GM23338 (cell line): ENCODE data around the gene TADA2A. TPM values are rescaled to one million over a fixed set of nuclear protein-coding genes. Genes with fewer than 3 reads are reported as not detected.

Experiments
- ATAC-seq: fragments of 200-7000 bp; cut with Tn5 transposase; 3 replicates; pipeline ENCODE4 v1.9.1; 2020
- DNase-seq: peaks from one replicate; pipeline ENCODE4 v3.0.0-alpha.2; 2015; ENCODE audit warnings: low spot score
- H2AFZ ChIP-seq: fragments of 200-600 bp; sonication (generic); 2 replicates; pipeline ENCODE4 v1.8.0; 2016; ENCODE audit warnings: antibody characterized with exemption, mild to moderate bottlenecking, moderate library complexity
- H3F3A ChIP-seq: fragments of 200-600 bp; sonication (generic); replicated peaks from 2 replicates; pipeline ENCODE4 v1.8.0; 2017; ENCODE audit warnings: antibody characterized with exemption, mixed run types, low read depth
- H3K27ac ChIP-seq: fragments of 200-600 bp; sonication (generic); 2 replicates; pipeline ENCODE4 v1.6.1; 2016; ENCODE audit warnings: low read depth
- H3K27me3 ChIP-seq: fragments of 200-600 bp; sonication (generic); 2 replicates; pipeline ENCODE4 v1.8.0; 2016; ENCODE audit warnings: mild to moderate bottlenecking, mixed run types, moderate library complexity; ENCODE audit not compliant: insufficient read depth
- H3K36me3 ChIP-seq: fragments of 200-600 bp; sonication (generic); 2 replicates; pipeline ENCODE4 v1.8.0; 2016; ENCODE audit warnings: mild to moderate bottlenecking; ENCODE audit not compliant: insufficient read depth
- H3K4me1 ChIP-seq: fragments of 200-600 bp; sonication (generic); 2 replicates; pipeline ENCODE4 v1.8.0; 2016; ENCODE audit warnings: mild to moderate bottlenecking, moderate library complexity; ENCODE audit not compliant: insufficient read depth
- H3K4me2 ChIP-seq: fragments of 200-600 bp; sonication (generic); 2 replicates; pipeline ENCODE4 v1.7.1; 2017; ENCODE audit warnings: mixed run types
- H3K4me3 ChIP-seq: fragments of 200-600 bp; sonication (generic); 2 replicates; pipeline ENCODE4 v1.6.1; 2016; ENCODE audit warnings: mixed run types
- H3K79me2 ChIP-seq: fragments of 200-600 bp; sonication (generic); replicated peaks from 2 replicates; pipeline ENCODE4 v1.8.0; 2017; ENCODE audit warnings: mild to moderate bottlenecking; ENCODE audit not compliant: insufficient read depth
- H3K9me2 ChIP-seq: fragments of 200-600 bp; sonication (generic); 2 replicates; pipeline ENCODE4 v1.8.0; 2017; ENCODE audit not compliant: insufficient read depth
- H4K20me1 ChIP-seq: fragments of 200-600 bp; sonication (generic); replicated peaks from 2 replicates; pipeline ENCODE4 v1.8.0; 2017; ENCODE audit warnings: mild to moderate bottlenecking; ENCODE audit not compliant: insufficient read depth
- H3K27ac Mint-ChIP-seq: 2 replicates; pipeline ENCODE4 v1.8.0; 2020; ENCODE audit warnings: inconsistent platforms, mild to moderate bottlenecking, moderate library complexity, mixed read lengths
- H3K27me3 Mint-ChIP-seq: 3 replicates; pipeline ENCODE4 v1.8.0; 2022; ENCODE audit warnings: low read depth, mild to moderate bottlenecking, moderate library complexity, mixed read lengths, inconsistent platforms; ENCODE audit not compliant: insufficient read depth, poor library complexity
- H3K36me3 Mint-ChIP-seq: 3 replicates; pipeline ENCODE4 v1.8.0; 2021; ENCODE audit warnings: low read depth, mild to moderate bottlenecking, inconsistent platforms, moderate library complexity, mixed read lengths
- H3K4me1 Mint-ChIP-seq: 3 replicates; pipeline ENCODE4 v1.8.0; 2020; ENCODE audit warnings: mild to moderate bottlenecking, inconsistent platforms, mixed read lengths
- H3K4me3 Mint-ChIP-seq: 3 replicates; pipeline ENCODE4 v1.8.0; 2021; ENCODE audit warnings: moderate library complexity, mild to moderate bottlenecking, inconsistent platforms, mixed read lengths
- H3K9me3 Mint-ChIP-seq: 3 replicates; pipeline ENCODE4 v1.8.0; 2020; ENCODE audit warnings: moderate library complexity, mild to moderate bottlenecking, inconsistent platforms, mixed read lengths
- CREB1 ChIP-seq: fragments of 250-450 bp; sonication (Bioruptor Pico); IDR thresholded peaks from 2 replicates; pipeline ENCODE4 v1.5.0; 2020; ENCODE audit warnings: low read depth, mild to moderate bottlenecking, moderate library complexity
- ETS1 ChIP-seq: IDR thresholded peaks from 2 replicates; pipeline ENCODE4 v1.6.1; 2016; ENCODE audit warnings: antibody characterized with exemption
- EZH2 ChIP-seq: fragments of 200-600 bp; sonication (generic); IDR thresholded peaks from one replicate; pipeline ENCODE4 v1.8.0; 2017; ENCODE audit warnings: antibody characterized with exemption, mild to moderate bottlenecking, low read depth; ENCODE audit not compliant: unreplicated experiment
- EZH2phosphoT487 ChIP-seq: fragments of 200-600 bp; sonication (generic); IDR thresholded peaks from one replicate; pipeline ENCODE4 v1.8.1; 2018; ENCODE audit warnings: antibody characterized with exemption; ENCODE audit not compliant: unreplicated experiment
- JUNB ChIP-seq: IDR thresholded peaks from one replicate; pipeline ENCODE4 v1.6.1; 2016; ENCODE audit warnings: antibody characterized with exemption; ENCODE audit not compliant: unreplicated experiment
- NANOG ChIP-seq: IDR thresholded peaks from 2 replicates; pipeline ENCODE4 v1.6.1; 2016; ENCODE audit warnings: antibody characterized with exemption, borderline replicate concordance
- POLR2AphosphoS5 ChIP-seq: IDR thresholded peaks from 2 replicates; pipeline ENCODE4 v1.6.1; 2016; ENCODE audit warnings: antibody characterized with exemption, low read depth
- REST ChIP-seq: IDR thresholded peaks from one replicate; pipeline ENCODE4 v1.6.1; 2018; ENCODE audit warnings: antibody characterized with exemption; ENCODE audit not compliant: unreplicated experiment
- STAT1 ChIP-seq: IDR thresholded peaks from one replicate; pipeline ENCODE4 v1.6.1; 2016; ENCODE audit warnings: antibody characterized with exemption; ENCODE audit not compliant: unreplicated experiment
- ZNF114 ChIP-seq: fragments of 250-450 bp; sonication (Bioruptor Pico); IDR thresholded peaks from 2 replicates; pipeline ENCODE4 v1.5.0; 2020; ENCODE audit warnings: mild to moderate bottlenecking, moderate library complexity
- polyA plus RNA-seq: library from polyadenylated mRNA; unstranded; fragments of >200 nt; fragmentation: Nextera tagmentation; extraction: Ambion mirVana; gene quantifications from 2 replicates; pipeline ENCODE4 v1.2.1, GENCODE V29; 2016
- total RNA-seq: library from RNA; depleted of rRNA; stranded (reverse); fragments of >200 nt; shearing (Covaris generic); gene quantifications from 2 replicates; pipeline ENCODE4 v1.2.3, GENCODE V29; 2014
- TF ChIP-seq, protein P1 (sequence below), 2 experiments: fragments of 200-600 bp in 1 of 2; sonication (generic) in 1 of 2; conservative IDR thresholded peaks; 2 replicates each; pipeline versions ENCODE4 v1.5.1 to v1.6.1; 2016 to 2017; ENCODE audit warnings: antibody characterized with exemption in 2 of 2, low read depth in 2 of 2, mild to moderate bottlenecking in 2 of 2, moderate library complexity in 1 of 2

Gene TADA2A
- total and polyA plus RNA-seq, 2 experiments from 2014 or later: 14.5 to 17.1 TPM

DNA sequence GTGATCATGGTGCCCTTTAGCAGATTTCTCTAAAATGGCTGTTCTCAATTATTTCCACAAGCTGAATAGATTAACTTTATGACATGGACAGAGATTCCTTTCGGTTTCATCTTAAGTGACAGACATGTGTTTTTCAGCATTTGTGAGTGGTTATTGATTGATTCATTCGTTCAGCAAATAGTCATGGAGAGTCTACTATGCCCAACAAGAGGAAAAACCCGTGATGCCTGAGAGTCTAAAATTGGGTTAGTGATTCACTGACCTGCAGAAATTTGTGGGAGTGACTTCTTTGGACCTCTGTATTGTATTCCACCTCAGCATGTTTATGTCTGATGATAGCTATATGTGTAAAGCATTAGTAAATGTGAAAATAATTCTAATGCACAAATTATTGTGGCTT lies 55.0 kb downstream of the TADA2A start:
- no peaks in the 10 kb centered on the region for H3K27me3 ChIP-seq
- H3K4me3 ChIP-seq: no peak overlapping the region
- H2AFZ ChIP-seq: no peak overlapping the region
- ATAC-seq (no peak), DNase-seq (no peak)
- no peaks in the 10 kb centered on the region for H4K20me1 ChIP-seq
- no peaks in the 10 kb centered on the region for H3K27me3 Mint-ChIP-seq
- H3K4me1 Mint-ChIP-seq: no peaks in the 10 kb centered on the region
- no peak overlapping the region for H3K4me3 Mint-ChIP-seq
- no peaks in the 10 kb centered on the region for H3K9me2 ChIP-seq
- H3K27ac Mint-ChIP-seq: no peak overlapping the region
- H3K36me3 ChIP-seq: no peaks in the 10 kb centered on the region; the same call in 1 of the 2 replicates
- H3K4me1 ChIP-seq: no peaks in the 10 kb centered on the region
- H3K9me3 Mint-ChIP-seq: no peaks in the 10 kb centered on the region
- H3K36me3 Mint-ChIP-seq: peaks cover 27% of the 10 kb centered on the region; the same call in 2 of the 3 replicates
- no peak overlapping the region for H3K4me2 ChIP-seq
- no peaks in the 10 kb centered on the region for H3F3A ChIP-seq
- no peak overlapping the region for H3K27ac ChIP-seq
- no peak for TF ChIP-seq ETS1
- no peak for TF ChIP-seq EZH2
- no peak for TF ChIP-seq ZNF114 (CRISPR knock-in tag)
- TF ChIP-seq CREB1: no peak
- TF ChIP-seq, protein P1, sequence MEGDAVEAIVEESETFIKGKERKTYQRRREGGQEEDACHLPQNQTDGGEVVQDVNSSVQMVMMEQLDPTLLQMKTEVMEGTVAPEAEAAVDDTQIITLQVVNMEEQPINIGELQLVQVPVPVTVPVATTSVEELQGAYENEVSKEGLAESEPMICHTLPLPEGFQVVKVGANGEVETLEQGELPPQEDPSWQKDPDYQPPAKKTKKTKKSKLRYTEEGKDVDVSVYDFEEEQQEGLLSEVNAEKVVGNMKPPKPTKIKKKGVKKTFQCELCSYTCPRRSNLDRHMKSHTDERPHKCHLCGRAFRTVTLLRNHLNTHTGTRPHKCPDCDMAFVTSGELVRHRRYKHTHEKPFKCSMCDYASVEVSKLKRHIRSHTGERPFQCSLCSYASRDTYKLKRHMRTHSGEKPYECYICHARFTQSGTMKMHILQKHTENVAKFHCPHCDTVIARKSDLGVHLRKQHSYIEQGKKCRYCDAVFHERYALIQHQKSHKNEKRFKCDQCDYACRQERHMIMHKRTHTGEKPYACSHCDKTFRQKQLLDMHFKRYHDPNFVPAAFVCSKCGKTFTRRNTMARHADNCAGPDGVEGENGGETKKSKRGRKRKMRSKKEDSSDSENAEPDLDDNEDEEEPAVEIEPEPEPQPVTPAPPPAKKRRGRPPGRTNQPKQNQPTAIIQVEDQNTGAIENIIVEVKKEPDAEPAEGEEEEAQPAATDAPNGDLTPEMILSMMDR (conservative IDR thresholded peaks at IDR 0.05; ENCODE audit: low read depth in 2 of 2): no peak
- TF ChIP-seq POLR2AphosphoS5: no peak
- TF ChIP-seq EZH2phosphoT487: no peak
- no peak for TF ChIP-seq NANOG
- no peak for TF ChIP-seq JUNB
- H3K79me2 ChIP-seq: no peaks in the 10 kb centered on the region

GRCh38 chr17:37462492-37462891 lies 55.8 kb downstream of the TADA2A start:
- 0 out of 2 replicates have a peak, but pooled peaks cover 3% of the 10 kb centered on the region for H3F3A ChIP-seq
- H4K20me1 ChIP-seq: no peaks in the 10 kb centered on the region
- TF ChIP-seq JUNB (no peak), EZH2phosphoT487 (no peak), ETS1 (no peak), REST (no peak), STAT1 (no peak)
- ATAC-seq (no peak), DNase-seq (no peak)
- no peaks in the 10 kb centered on the region for H3K4me1 Mint-ChIP-seq
- H3K9me2 ChIP-seq: no peaks in the 10 kb centered on the region
- H3K27me3 Mint-ChIP-seq: no peaks in the 10 kb centered on the region
- H3K27ac Mint-ChIP-seq: no peak overlapping the region
- no peak overlapping the region for H3K4me2 ChIP-seq
- no peak overlapping the region for H3K27ac ChIP-seq
- no peaks in the 10 kb centered on the region; the same call in 1 of the 2 replicates for H3K36me3 ChIP-seq
- H3K79me2 ChIP-seq: no peaks in the 10 kb centered on the region
- no peaks in the 10 kb centered on the region for H3K4me1 ChIP-seq
- H3K36me3 Mint-ChIP-seq: peaks cover 31% of the 10 kb centered on the region; the same call in 2 of the 3 replicates
- no peak overlapping the region for H2AFZ ChIP-seq
- no peak overlapping the region for H3K4me3 ChIP-seq
- H3K9me3 Mint-ChIP-seq: no peaks in the 10 kb centered on the region
- no peaks in the 10 kb centered on the region for H3K27me3 ChIP-seq
- no peak overlapping the region for H3K4me3 Mint-ChIP-seq
